DMS 273 (cell line): ENCODE data around the gene UBA7.
"Not testable (repeated sequence)": the region's sequence is repeated elsewhere in the genome, so short reads cannot be mapped to it uniquely, and the experiment has no call there.

Source experiments
- DNase-seq: peaks from one replicate; lab custom pipeline; 2025; ENCODE audit not compliant: unreplicated experiment; lab: John Stamatoyannopoulos, UW

The UBA7 gene

DNA sequence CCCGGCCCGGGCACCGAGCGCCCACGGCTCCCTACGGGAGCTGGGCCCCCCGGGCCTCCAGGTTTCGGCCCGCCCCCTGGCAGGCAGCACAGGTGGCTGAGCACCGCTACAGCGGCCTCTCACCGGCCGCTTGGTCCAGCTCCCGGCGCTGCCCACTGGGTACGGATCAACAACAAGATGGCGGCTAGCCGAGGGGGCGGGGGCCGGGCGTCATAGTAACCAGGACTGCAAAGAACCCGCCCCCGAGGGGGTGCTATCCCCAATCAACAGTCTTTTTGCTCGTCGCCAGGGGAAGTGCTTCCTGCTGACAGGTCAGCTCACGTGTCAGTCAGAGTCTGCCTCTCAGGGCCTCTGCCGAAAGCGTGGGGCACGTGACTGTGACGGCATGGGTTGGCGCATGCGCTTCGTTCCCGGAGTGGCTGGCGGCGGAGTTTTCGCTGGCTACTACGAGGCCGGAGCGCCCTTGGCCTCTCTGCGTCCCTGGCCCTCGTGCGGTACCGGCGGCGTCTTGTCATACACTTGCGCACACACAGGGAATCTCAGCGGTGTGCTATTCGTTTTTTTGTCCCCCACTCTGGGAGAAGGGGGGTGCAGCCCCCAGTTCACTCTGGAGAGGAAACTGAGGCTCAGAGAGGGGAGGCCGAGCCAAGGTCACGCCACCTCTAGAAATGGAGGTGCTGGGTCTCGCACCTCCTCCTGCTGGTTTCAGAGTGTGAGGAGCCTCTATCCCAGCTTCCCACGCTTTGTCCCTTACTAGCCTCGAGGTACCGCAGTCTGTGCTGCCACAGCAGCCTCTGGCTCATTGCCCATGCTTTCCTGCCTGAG lies 27.2 kb downstream of the UBA7 start, which contains the start of gene IP6K1:
TSS of gene IP6K1 (minus strand) at position 186 of the 825 bp plus-strand sequence. CDS start 38,502 bp downstream, outside the sequence.
- peak; percentile 99 for DNase-seq

DNA sequence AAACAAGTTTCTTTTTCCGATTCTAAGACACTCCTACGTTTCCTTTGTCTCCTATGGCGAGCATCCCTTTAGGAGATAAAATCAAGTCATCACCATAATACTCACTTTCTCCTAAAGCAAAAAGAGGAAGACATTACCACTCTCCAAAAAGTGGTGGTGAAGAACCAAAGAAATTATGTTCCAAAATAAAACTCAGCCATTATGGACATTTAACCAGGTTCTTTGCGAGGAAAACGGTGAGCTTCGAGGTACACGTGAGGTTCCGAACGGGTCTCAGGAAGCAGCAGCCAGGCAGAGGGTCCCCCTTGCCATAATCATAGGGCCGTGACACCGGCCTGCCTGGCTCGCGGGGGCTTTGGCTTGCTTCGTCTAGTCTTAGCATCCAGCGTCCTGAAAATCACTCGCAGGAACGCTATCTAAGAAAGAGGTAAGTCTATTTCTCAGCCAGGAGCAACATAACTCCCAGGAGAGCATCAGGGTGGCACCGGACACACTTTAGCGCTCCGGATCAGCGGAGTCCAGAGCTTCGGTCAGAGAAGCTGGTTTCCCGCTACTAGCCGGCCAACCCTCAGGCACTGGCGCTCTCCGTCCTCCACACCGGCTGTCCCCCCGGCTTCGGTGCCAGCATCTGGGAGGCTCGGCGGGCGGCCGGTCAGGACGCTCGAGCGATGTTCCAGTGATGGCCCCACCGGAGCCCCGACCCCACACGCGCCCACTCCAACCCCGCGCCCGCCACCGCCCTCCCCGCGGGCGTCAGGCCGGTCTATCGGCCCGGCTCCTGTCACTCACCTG lies 28.0 kb downstream of the UBA7 start:
- DNase-seq, result peak; percentile 55

DNA sequence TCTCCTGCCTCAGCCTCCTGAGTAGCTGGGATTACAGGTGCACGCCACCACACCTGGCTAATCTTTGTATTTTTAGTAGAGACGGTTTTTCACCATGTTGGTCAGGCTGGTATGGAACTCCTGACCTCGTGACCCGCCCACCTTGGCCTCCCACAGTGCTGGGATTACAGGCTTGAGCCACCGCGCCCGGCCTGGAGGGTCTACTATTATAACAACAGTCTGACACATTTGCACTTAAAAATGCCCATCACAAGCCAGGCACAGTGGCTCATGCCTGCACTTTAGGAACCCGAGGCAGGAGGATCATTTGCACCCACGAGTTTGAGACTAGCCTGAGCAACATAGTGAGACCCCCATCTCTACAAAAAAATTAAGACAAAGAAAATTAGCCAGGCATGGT lies 31.5 kb downstream of the UBA7 start:
- DNase-seq, result not testable (repeated sequence)

DNA sequence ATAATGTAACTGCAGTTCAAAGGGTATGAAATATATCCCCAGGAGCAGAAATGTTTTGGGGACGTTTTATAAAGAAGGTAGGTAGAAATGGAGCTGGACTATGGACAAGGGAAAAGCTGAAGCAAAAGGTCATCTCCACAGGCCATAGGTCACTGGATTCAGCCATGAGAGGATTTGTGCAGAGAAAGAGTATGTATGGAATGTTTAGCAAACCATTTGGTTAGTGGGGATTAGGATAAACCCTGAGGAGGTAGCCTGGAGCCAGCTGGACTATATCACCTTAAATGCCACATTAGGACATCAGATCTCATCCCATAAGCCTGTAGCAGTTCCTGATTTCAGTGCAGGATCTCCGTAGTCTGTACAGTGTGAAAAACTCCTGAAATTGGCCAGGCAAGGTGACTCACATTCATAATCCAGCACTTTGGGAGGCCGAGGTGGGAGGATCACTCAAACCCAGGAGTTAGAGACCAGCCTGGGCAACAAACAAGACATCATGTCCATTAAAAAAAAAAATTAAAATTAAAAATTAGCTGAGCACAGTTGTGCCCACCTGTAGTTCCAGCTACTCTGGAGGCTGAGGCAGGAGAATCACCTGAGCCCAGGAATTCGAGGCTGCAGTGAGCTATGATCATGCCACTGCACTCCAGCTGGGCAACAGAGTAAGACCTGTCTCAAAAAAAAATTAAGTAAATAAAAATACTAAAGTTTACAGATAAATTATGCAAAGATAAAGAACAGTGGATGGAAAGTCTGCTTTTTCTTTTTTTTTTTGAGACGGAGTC lies 32.1 kb downstream of the UBA7 start:
- no peak for DNase-seq

DNA sequence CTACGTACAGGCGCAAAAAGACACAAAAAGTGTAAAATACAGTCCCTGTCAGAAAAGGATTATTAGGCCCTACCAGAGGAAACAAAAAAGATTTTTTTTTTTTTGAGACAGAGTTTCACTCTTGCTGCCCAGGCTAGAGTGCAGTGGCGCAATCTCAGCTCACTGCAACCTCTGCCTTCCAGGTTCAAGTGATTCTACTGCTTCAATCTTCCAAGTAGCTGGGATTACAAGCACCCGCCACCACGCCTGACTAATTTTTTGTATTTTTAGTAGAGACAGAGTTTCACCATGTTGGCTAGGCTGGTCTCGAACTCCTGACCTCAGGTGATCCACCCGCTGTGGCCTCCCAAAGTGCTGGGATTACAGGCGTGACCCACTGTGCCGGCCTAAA lies 32.8 kb downstream of the UBA7 start:
- DNase-seq, result not testable (repeated sequence)

DNA sequence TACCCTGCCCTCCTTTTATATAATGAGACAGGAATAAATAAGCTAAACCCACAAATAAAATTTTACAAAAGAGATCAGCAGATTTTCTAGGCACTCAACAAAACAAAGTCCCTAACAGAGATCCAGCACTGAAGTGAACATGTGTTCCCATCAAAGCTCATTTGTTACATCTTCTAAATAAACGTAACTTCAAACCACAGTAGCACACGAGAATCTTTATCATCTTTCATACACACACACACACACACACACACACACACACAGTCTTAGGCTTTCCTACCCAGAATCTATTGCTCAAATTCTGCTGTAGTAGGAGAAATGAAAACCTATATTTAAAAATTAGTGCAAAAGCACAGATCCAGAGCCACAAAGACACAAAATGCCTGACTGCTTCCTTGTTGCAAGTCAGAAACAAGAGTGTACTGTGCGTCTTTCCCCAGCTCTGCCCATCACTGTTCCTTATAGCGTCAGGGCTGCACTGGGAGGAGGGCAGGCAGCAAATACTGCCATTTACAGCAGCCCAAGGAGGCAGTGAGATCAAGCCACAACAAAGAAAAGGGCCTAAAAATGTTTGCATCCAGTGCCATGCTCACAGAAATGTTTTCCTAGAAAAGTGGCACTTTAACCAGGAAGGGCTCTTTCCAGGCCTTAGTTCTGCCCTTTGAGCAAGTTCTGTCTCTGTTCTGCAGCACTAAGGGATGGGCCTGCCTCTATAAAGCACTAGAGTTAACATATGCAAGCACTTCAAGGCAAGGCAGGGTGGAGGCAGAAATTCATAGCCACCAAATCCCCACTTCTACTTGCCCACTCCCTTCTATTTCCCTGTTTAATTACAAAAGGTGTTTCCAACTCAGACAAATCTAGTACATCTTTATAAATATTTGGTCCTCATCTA lies 33.4 kb downstream of the UBA7 start:
- DNase-seq, result no peak

DNA sequence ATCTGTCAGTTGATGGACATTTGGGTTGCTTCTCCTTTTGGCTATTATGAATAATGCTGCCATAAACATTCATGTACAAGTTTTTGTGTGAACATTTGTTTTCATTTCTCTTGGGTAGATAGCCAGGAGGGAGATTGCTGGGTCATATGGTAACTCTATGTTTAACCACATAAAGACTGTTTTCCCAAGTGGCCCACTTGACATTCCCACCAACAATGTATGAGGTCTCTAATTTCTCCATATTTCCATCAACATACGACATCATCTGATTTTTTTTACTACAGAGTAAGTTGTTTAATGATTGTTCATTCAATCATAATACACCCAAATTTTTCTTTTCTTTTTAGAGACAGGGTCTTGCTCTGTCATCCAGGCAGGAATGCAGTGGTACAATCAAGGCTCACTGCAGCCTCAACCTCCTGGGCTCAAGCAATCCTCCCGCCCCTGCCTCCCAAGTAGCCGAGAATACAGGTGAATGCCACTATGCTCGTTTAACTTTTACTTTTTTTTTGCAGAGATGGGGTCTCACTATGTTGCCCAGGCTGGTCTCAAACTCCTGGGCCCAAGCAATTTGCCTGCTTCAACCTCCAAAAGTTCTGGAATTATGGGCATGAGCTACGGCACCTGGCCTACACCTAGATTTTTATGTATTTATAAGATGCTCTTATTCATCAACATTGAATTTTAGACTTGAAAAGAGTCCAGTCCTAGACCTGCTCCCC lies 34.2 kb downstream of the UBA7 start:
- no peak for DNase-seq

DNA sequence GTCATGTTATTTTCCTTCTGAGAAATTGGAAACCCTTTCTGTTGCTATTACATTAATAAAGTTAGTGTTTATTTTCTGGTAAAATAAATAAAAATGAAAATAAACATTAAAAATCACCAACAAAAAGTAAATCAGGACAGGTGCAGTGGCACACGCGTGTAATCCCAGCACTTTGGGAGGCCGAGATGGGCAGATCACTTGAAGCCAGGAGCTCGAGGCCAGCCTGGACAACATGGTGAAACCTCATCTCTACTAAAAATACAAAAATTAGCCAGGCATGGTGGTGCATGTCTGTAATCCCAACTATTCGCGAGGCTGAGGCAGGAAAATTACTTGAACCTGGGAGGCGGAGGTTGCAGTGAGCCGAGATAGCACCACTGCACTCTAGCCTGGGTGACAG lies 37.7 kb downstream of the UBA7 start:
- not testable (repeated sequence) for DNase-seq

DNA sequence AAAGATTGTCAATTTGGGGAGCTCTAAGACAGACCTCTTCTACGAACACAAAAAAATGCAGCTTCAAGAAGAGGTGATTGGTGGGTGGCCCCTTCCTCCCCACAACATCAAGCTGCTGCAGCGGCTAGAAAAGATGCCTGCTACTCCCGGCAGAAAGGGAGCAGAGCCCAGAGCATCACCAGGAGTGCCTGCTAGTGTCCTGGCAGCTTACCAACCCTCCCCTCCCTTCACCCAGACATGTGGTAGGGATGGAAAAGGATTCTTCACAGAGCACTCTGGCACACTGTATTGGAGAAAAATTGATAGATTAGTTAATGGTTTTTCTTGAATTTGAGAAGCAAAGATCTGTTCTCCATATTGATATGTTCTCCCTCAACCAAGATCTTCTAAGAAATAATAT lies 38.2 kb downstream of the UBA7 start:
- DNase-seq, result peak; percentile 38

DNA sequence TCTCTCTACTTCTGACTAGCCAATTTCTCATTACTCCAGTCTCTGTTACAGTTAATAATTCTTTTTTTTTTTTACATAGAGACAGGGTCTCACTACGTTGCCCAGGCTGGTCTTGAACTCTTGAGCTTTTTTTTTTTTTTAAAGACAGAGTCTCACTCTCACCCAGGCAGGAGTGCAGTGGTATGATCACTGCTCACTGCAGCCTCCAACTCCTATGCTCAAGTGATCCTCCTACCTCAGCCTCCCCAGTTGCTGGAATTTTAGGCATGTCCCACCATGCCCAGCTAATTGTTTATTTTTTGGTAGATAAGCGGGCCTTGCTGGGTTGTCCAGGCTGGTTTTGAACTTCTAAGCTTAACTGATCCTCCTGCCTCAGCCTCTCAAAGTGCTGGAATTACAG lies 41.0 kb downstream of the UBA7 start:
- DNase-seq, result no peak

DNA sequence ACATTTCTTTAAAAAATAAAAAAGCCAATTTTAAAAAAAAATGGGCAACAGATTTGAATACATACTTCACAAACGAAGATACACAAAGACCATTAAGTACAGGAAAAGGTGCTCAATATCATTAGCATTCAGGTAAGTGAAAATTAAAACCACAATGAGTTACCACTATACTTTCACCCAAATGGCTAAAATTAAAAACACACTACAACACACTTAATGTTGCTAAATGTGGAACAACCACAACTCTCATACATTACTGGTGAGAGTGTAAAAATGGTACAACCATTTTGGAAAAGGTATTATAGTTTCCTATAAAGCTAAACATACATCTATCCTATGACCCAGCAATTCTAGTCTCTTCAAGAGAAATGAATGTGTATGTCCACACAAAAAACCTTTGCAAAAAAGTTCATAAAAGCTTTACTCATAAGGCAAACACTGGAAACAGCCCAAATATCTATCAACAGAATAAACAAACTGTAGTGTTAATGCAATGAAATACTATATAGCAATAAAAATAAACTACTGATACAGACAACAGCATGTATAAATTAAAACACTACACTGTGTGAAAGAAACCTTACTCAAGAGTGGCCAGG lies 42.3 kb downstream of the UBA7 start:
- DNase-seq, result no peak

DNA sequence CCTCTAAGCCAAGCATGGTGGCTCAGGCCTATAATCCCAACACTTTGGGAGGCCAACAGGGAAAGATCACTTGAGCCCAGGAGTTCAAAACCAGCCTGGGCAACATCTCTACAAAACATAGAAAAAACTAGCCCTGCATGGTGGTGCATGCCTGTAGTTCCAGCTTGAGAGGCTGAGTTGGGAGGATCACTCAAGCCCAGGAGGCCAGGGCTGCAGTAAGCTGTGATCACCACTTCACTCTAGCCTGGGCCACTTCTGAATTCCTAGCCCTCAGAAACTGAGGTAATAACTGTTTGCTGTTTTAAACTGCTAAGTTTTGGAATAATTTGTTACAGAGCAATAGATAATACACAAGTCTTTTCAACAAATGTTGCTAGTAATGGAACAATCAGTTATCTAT lies 43.8 kb downstream of the UBA7 start:
- DNase-seq, result no peak

DNA sequence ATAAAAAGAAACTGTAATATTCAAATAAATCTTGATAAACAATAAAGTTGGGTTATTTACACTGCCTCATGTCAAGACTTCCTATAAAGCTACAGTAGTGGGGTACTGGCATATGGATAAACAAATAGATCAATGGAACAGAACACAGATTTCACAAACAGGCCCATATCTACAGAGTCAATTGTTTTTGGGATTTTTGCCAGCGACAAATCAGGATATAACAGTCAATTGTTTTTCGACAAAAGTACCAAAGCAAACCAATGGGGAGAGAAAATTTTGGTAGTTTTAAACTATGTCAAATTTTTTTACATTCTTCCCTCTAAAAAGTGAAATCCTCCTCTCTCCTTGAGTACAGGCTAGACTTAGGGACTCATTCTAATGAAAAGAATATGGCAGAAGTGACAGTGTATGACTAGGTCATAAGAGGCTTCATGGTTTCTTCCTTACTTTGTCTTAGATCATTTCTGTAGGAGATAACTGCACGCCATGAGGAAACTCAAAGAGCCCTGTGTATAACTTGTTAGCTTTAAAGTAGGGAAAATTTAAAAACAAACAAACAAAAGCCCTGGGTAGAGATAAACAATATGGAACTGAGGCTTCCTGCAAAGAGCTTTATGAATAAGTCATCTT lies 44.4 kb downstream of the UBA7 start:
- DNase-seq, result no peak

DNA sequence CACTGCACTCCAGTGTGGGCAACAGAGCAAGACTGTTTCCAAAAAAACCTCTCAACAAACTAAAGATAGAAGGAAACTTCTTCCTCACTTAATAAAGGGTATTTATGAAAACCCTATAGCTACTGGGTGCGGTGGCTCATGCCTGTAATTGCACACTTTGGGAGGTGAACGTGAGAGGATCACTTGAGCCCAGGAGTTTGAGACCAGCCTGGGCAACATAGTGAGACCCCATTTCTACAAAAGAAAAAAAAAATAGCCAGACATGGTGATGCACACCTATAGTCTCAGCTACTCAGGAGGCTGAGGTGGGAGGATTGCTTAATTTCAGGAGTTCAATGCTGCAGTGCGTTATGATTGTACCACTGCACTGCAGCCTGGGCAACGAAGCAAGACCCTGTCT lies 49.8 kb downstream of the UBA7 start:
- DNase-seq, result no peak

DNA sequence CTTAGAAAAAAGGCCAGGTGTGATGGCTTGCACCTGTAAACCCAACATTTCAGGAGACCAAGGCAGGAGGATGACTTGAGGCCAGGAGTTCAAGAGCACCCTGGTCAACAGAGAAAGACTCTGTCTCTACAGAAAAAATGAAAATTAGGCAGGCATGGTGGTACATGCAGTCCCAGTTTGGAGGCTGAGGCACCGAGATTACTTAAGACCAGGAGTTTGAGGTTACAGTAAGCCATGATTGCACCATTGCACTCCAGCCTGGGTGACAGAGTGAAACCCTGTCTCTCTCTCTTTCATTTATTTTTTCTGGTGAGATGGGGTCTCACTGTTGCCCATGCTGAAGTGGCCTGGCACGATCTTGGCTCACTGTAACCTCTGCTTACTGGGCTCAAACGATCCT lies 52.1 kb downstream of the UBA7 start:
- no peak for DNase-seq

DNA sequence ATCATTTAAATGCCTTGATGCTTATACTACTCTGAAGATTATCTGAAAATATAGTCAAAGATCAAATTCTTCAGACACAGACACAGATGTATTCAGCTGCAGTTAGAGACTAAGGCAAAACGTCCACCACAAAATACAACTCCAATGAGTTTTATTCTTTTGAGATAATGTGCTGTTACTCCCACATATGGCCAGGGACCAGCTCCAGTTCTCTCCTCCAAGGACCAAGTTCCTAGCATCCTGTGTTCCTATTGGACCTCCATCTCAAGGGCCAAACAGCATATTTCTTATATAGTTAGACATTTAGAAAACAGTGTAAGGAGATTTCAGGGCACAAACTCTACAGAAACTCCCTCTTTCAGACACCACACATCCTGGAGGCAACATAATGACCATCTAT lies 54.5 kb downstream of the UBA7 start:
- DNase-seq, result no peak

DNA sequence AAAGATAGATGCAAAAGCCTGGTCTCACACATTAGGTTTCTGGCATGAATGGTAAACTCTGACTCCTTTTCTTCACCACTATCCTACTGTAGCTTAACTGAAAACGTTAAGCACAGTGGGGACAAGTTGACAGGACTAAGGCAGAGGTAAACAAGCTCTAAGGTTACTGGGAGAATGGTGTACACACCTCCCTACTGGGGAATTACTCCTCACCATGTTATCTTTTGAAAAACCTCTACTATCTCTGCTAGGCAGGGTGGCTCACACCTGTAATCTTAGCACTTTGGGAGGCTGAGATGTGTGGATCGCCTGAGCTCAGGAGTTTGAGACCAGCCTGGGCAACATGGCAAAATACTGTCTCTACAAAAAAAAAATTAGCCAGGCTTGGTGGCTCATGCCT lies 56.6 kb downstream of the UBA7 start:
- DNase-seq, result no peak

DNA sequence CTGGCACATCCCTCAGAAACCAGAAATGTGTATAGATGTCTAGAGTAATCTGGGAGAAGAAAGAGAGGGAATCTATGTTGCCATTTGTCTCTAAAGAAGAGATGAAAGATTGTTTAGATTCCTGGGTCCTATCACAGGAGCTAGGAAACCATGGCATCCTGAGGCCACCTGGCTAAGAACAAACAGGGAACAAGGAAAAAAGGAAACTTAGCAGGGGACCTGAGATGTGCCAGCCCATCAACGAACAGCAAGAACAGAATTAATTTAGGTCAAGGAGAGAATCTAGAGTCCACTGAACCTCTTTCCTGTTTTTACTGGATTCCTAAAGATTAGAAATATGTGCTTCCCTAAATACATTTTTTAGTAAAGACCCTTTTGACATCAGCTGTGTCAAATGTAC lies 57.7 kb downstream of the UBA7 start:
- no peak for DNase-seq
